Thyroid gland (tissue), 4 donors: ENCODE data around the gene EPHB3. TPM values are rescaled to one million over a fixed set of nuclear protein-coding genes. Genes with fewer than 3 reads are reported as not detected.

Experiments used
- DNase-seq, 2 donors: peaks; one replicate each; pipeline ENCODE4 v3.0.0-alpha.2; 2019
- H3K27ac ChIP-seq, 3 donors: fragments of 200-600 bp; sonication (generic); 1 replicate in 2 of 3; 2 replicates in 1 of 3; pipeline ENCODE4 v1.5.1; 2016 to 2019; ENCODE audit warnings: mild to moderate bottlenecking in 1 of 3, moderate library complexity in 1 of 3
- H3K27me3 ChIP-seq: fragments of 200-600 bp; sonication (generic); one replicate; pipeline ENCODE4 v1.5.1; 2019
- H3K36me3 ChIP-seq, 2 donors: fragments of 200-600 bp; sonication (generic); one replicate each; pipeline ENCODE4 v1.5.1; 2016 to 2019
- H3K4me1 ChIP-seq, 2 donors: fragments of 200-600 bp; sonication (generic); one replicate each; pipeline ENCODE4 v1.5.1; 2017 to 2019
- H3K4me3 ChIP-seq, 3 donors: fragments of 200-600 bp; sonication (generic); replicated peaks in 1 of 3; 1 replicate in 2 of 3; 2 replicates in 1 of 3; pipeline ENCODE4 v1.5.1; 2016; ENCODE audit warnings: mild to moderate bottlenecking in 1 of 3
- H3K9me3 ChIP-seq: fragments of 200-600 bp; sonication (generic); one replicate; pipeline ENCODE4 v1.5.1; 2017
- CTCF ChIP-seq, 6 experiments: fragments of 200-600 bp in 3 of 6; fragments of 450-650 bp in 3 of 6; sonication (generic) in 3 of 6; IDR thresholded peaks; one replicate each; pipeline ENCODE4 v1.5.1; 2016 to 2019; ENCODE audit warnings: antibody characterized with exemption in 6 of 6, mild to moderate bottlenecking in 2 of 6, inconsistent platforms in 1 of 6, moderate library complexity in 1 of 6
- POLR2A ChIP-seq, 2 donors: fragments of 450-650 bp; IDR thresholded peaks; one replicate each; pipeline ENCODE4 v1.6.1; 2017; ENCODE audit warnings: antibody characterized with exemption in 2 of 2, mild to moderate bottlenecking in 2 of 2, moderate library complexity in 1 of 2
- WGBS, 2 donors: methylation state at CpG; one replicate each; pipeline ENCODE4 v1.1.5; 2017; 5-methylcytosine and 5-hydroxymethylcytosine counted together
- intact Hi-C: fragments of 100-400 bp; cut with DNase I; formaldehyde crosslinking; loops from one replicate; pipeline ENCODE4 v1.15.1; 2023
- total RNA-seq, 4 donors: library from RNA; depleted of rRNA; stranded (reverse); fragments of >200 nt; gene quantifications; one replicate each; pipeline ENCODE4 v1.2.3, GENCODE V29; 2016

The EPHB3 gene
- total RNA-seq, 4 donors from 2014 or later: 0.46 to 2.7 (median 1.1) TPM

GRCh38 chr3:184570035-184570434, 8.4 kb downstream of the EPHB3 start:
- WGBS, 2 donors: 77% methylated on average over 3 of the region's 3 CpGs
- H3K36me3 ChIP-seq: no peaks in the 10 kb centered on the region
- peaks cover 11 to 35% of the 10 kb centered on the region in 2 donors for H3K4me1 ChIP-seq
- no peaks in the 10 kb centered on the region for H3K9me3 ChIP-seq
- no peaks in the 10 kb centered on the region for H3K27me3 ChIP-seq
- no peak for DNase-seq
- no peak overlapping the region for H3K4me3 ChIP-seq
- no peak overlapping the region for H3K27ac ChIP-seq
- no peak for TF ChIP-seq CTCF (IDR thresholded peaks at IDR 0.05)
- no peak for TF ChIP-seq POLR2A (IDR thresholded peaks at IDR 0.05)
- intact Hi-C loops: no loop called here

- intact Hi-C loops: no loop called here
Observed at GRCh38 chr3:184570489-184570888, 8.9 kb downstream of the EPHB3 start.

GRCh38 chr3:184571750-184572377, 10.3 kb downstream of the EPHB3 start:
- Histone ChIP-seq H3K36me3 (no peaks in the 10 kb centered on the region), H3K27ac (no peak overlapping the region), H3K9me3 (no peaks in the 10 kb centered on the region), H3K27me3 (no peaks in the 10 kb centered on the region), H3K4me1 (peaks cover 5 to 17% of the 10 kb centered on the region in 2 donors), H3K4me3 (no peak overlapping the region)
- TF ChIP-seq POLR2A (IDR thresholded peaks at IDR 0.05) (no peak), CTCF (IDR thresholded peaks at IDR 0.05) (no peak)
- 89 to 91% methylated on average over 12 of the region's 12 CpGs for WGBS, 2 donors
- intact Hi-C loops: no loop called here
- no peak for DNase-seq

More at GRCh38 chr3:184570489-184570888, 8.9 kb downstream of the EPHB3 start:
- no peaks in the 10 kb centered on the region for H3K36me3 ChIP-seq
- H3K4me1 ChIP-seq: peaks cover 6 to 31% of the 10 kb centered on the region in 2 donors
- no peak overlapping the region for H3K4me3 ChIP-seq
- H3K9me3 ChIP-seq: no peaks in the 10 kb centered on the region
- H3K27ac ChIP-seq: no peak overlapping the region
- no peak for TF ChIP-seq CTCF (IDR thresholded peaks at IDR 0.05)
- TF ChIP-seq POLR2A (IDR thresholded peaks at IDR 0.05): no peak
- WGBS, 2 donors: 80 to 98% methylated on average over 6 of the region's 6 CpGs
- no peak for DNase-seq
- H3K27me3 ChIP-seq: no peaks in the 10 kb centered on the region

- no peak for DNase-seq
- H3K27me3 ChIP-seq: no peaks in the 10 kb centered on the region
- 88 to 94% methylated on average over 33 of the region's 33 CpGs for WGBS, 2 donors
- H3K27ac ChIP-seq: no peak overlapping the region
- no peaks in the 10 kb centered on the region for H3K36me3 ChIP-seq
- no peak overlapping the region for H3K4me3 ChIP-seq
- intact Hi-C loops: no loop called here
- TF ChIP-seq CTCF (IDR thresholded peaks at IDR 0.05): no peak
- no peaks in the 10 kb centered on the region for H3K9me3 ChIP-seq
- H3K4me1 ChIP-seq: peaks cover 5 to 17% of the 10 kb centered on the region in 2 donors
Observed at GRCh38 chr3:184572633-184573270, 11.2 kb downstream of the EPHB3 start.
